HepG2 (cell line): ENCODE results near the gene TLR9. TPM values are rescaled to one million over a fixed set of nuclear protein-coding genes. Genes with fewer than 3 reads are reported as not detected.

ENCODE experiments used
- BRCA1 ChIP-seq: sonication (generic); formaldehyde crosslinking; IDR thresholded peaks from 2 replicates; pipeline ENCODE4 v1.4.0; 2020; ENCODE audit warnings: missing genetic modification reagents
- ESRRA ChIP-seq: sonication (generic); formaldehyde crosslinking; IDR thresholded peaks from 2 replicates; pipeline ENCODE4 v1.5.1; 2020; ENCODE audit warnings: mild to moderate bottlenecking, low read depth, missing genetic modification reagents
- HNF4G ChIP-seq, 2 experiments: sonication (generic) in 1 of 2; formaldehyde crosslinking in 1 of 2; IDR thresholded peaks; 2 replicates each; pipeline versions ENCODE4 v1.4.0 to v1.6.1; 2011 to 2020; ENCODE audit warnings: borderline replicate concordance in 2 of 2, low read depth in 2 of 2, mild to moderate bottlenecking in 2 of 2, low read length in 1 of 2, missing genetic modification reagents in 1 of 2, moderate library complexity in 1 of 2
- NFRKB ChIP-seq: fragments of 450-650 bp; IDR thresholded peaks from 2 replicates; pipeline ENCODE4 v1.6.1; 2017
- POLR2AphosphoS2 ChIP-seq: IDR thresholded peaks from 2 replicates; pipeline ENCODE4 v1.6.1; 2011; ENCODE audit warnings: low read depth, low read length, improper control_type of control experiment
- ZBTB40 ChIP-seq, 2 experiments: fragments of 450-650 bp in 1 of 2; sonication (generic) in 1 of 2; formaldehyde crosslinking in 1 of 2; IDR thresholded peaks; 2 replicates each; pipeline versions ENCODE4 v1.6.1 to v1.8.0; 2016 to 2022; ENCODE audit warnings: antibody characterized with exemption in 1 of 2, mild to moderate bottlenecking in 1 of 2, missing genetic modification reagents in 1 of 2
- ZNF407 ChIP-seq: sonication (generic); formaldehyde crosslinking; IDR thresholded peaks from one replicate; pipeline ENCODE4 v1.5.1; 2020; ENCODE audit warnings: mild to moderate bottlenecking, missing genetic modification reagents; ENCODE audit errors: not compliant biosample characterization
- ZNF605 ChIP-seq: sonication (generic); formaldehyde crosslinking; IDR thresholded peaks from 2 replicates; pipeline ENCODE4 v1.8.0; 2022; ENCODE audit warnings: mild to moderate bottlenecking, missing genetic modification reagents
- ZNF660 ChIP-seq: sonication (generic); formaldehyde crosslinking; IDR thresholded peaks from 2 replicates; pipeline ENCODE4 v1.5.1; 2020; ENCODE audit warnings: mild to moderate bottlenecking, low read depth, missing genetic modification reagents, borderline replicate concordance
- ZNF816 ChIP-seq: sonication (generic); formaldehyde crosslinking; IDR thresholded peaks from 2 replicates; pipeline ENCODE4 v1.8.0; 2022; ENCODE audit warnings: missing genetic modification reagents, mild to moderate bottlenecking, borderline replicate concordance
- ZNF83 ChIP-seq: sonication (generic); formaldehyde crosslinking; IDR thresholded peaks from 2 replicates; pipeline ENCODE4 v1.4.0; 2020; ENCODE audit warnings: missing genetic modification reagents, mild to moderate bottlenecking, borderline replicate concordance
- polyA plus RNA-seq, 8 experiments: library from polyadenylated mRNA; depleted of rRNA in 3 of 8; stranded (reverse) in 7 of 8; unstranded in 1 of 8; fragments of >200 nt; fragmentation: Illumina TruSeq in 4 of 8; extraction: Trizol in 4 of 8; gene quantifications; 2 replicates each; pipeline versions ENCODE4 v1.2.1 to v1.2.3, GENCODE V29; 2011 to 2016; ENCODE audit warnings: low read depth in 4 of 8, missing spikeins in 1 of 8, mixed read lengths in 1 of 8; ENCODE audit not compliant: insufficient read depth in 1 of 8
- total RNA-seq, 5 experiments: library from RNA; depleted of rRNA; stranded (reverse); fragments of >200 nt; fragmentation: Illumina TruSeq; extraction: Trizol; gene quantifications; 2 replicates each; pipeline ENCODE4 v1.2.3, GENCODE V29; 2016; ENCODE audit warnings: low read depth in 1 of 5

TLR9 gene
- total and polyA plus RNA-seq, 2 of the 13 experiments (the other 11 are each of a cell fraction or from before 2014, with no cell fraction given) = not detected

- TF ChIP-seq ZNF407 (CRISPR knock-in tag) (peak; percentile 13), ZNF660 (no peak), ZNF605 (CRISPR knock-in tag) (peak; percentile 67), HNF4G (IDR thresholded peaks at IDR 0.05; ENCODE audit: borderline replicate concordance, low read depth, low read length) (peak; percentile 93), HNF4G (CRISPR knock-in tag; IDR thresholded peaks at IDR 0.05; ENCODE audit: borderline replicate concordance, low read depth) (peak; percentile 94), ZNF816 (no peak), ZNF83 (CRISPR knock-in tag) (0 out of 2 replicates have a peak, but pooled peaks have one; percentile 70), BRCA1 (CRISPR knock-in tag) (no peak), NFRKB (no peak), POLR2AphosphoS2 (no peak), ESRRA (peak; percentile 99), ZBTB40 (IDR thresholded peaks at IDR 0.05) (no peak), ZBTB40 (CRISPR knock-in tag; IDR thresholded peaks at IDR 0.05) (peak; percentile 72; the same call in 1 of the 2 replicates)
Observed at GRCh38 chr3:52238193-52238760, 12.8 kb upstream of the TLR9 start (continued).
